SH-SY5Y (cell line): Measurements from ENCODE around the gene SGTB.

ENCODE experiments used
- GATA2 ChIP-seq: IDR thresholded peaks from 2 replicates; pipeline ENCODE4 v1.6.1; 2011; ENCODE audit warnings: mild to moderate bottlenecking, low read depth, low read length
- GATA3 ChIP-seq: IDR thresholded peaks from 2 replicates; pipeline ENCODE4 v1.6.1; 2011; ENCODE audit warnings: low read depth, mild to moderate bottlenecking, low read length, moderate library complexity

Gene SGTB

GRCh38 chr5:65647941-65648340, 74.0 kb downstream of the SGTB start:
- TF ChIP-seq GATA2 (no peak), GATA3 (no peak)

DNA sequence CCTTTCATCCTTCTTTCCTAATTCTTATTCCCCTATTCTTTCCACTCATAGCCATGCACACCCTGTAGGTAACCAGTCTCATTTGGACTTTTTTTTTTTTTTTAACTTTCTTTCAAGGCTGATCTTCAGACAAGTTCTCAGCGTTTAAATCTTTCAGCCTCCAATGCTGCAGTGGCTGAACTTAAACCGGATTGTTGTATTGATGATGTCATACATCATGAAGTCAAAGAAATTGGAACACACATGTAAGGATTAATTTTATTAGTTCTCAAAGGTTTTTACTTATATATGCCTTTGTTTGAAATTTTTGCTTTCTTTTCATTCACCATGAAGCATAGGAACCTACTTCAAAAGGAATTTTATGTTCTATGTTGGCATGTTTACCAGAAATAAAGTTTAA, 75.0 kb downstream of the SGTB start:
- TF ChIP-seq GATA3 (no peak), GATA2 (no peak)

DNA sequence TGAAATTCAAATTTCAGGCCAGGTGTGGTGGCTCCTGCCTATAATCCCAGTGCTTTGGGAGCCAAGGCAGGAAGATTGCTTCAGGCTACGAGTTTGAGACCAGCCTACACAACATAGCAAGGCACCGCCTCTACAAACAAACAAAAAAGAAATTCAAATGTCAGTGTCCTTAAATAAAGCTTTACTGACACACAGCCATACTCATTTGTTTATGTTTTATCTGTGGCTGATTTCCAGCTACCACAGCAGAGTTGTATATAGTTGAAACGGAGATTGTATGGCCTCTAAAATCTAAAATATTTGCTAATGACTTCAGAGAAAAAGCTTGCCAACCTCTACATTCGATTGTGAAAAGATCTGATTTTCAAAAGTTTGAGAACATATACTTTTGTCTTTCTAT, 81.7 kb downstream of the SGTB start:
- TF ChIP-seq GATA3 (no peak), GATA2 (no peak)

DNA sequence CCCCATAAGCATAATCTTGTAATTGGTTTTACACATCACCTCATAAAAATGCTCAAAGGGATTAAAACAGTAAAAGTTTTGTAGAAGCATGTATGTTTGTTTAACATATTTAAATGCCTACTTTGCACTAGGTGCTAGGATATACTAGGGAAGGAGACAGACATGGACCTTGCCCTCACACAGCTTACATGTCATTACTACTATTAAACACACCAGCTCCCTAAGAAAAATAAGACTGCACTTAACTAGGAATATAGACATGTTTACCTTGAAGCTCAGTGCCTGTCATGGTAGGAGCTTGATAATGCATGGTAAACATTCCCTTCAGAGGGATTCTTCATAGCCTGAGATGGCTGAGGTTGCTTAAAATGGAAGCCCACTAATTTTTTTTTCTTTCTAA, 90.9 kb downstream of the SGTB start:
- TF ChIP-seq GATA3 (no peak), GATA2 (no peak)

- TF ChIP-seq GATA3 (no peak), GATA2 (no peak)
Measured at GRCh38 chr5:65625743-65626142, 96.2 kb downstream of the SGTB start.

GRCh38 chr5:65624571-65625555, 97.0 kb downstream of the SGTB start, which contains the start of the genes SHLD3 and TRAPPC13:
TSS of gene SHLD3 (plus strand) at chr5:65625027. CDS start at chr5:65629588, 4,561 bp downstream.
TSS of gene TRAPPC13 (plus strand) at chr5:65625027. CDS start at chr5:65625061, 34 bp downstream.
- no peak for TF ChIP-seq GATA3

DNA sequence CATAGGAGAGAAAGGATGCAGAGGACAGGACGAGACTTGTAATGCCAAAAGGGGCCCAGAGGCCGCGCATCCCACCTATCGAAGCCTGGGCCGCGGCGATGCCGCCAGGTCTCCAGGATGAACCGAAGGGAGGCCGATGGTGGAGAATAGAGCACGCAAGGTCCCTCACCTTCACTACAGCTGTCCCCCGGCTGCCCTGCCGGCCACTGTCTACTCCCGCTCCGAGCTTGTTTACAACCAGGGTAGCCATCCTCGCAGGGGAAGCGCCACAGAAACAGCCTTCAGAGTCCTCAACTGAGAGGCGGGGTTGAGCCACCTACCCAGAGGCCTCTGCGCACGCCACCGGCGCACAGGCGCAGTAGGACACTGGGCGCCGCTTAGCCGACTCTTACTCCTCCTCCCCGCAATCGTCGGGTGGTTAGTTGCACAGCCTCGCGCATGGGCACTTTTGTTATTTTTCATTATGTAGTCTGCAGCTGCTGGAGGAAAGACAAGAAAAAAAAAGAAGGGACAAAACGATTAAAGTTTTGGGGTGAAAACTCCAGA, 97.8 kb downstream of the SGTB start, which contains the start of gene TRIM23:
TRIM23 (minus strand) TSS at position 309 of the 546 bp plus-strand sequence; CDS start at position 250, 59 bp downstream.
- TF ChIP-seq GATA2 (no peak), GATA3 (no peak)

GRCh38 chr5:65623482-65623881, 98.4 kb downstream of the SGTB start:
- TF ChIP-seq GATA3 (no peak), GATA2 (no peak)

GRCh38 chr5:65620021-65620420, 101.9 kb downstream of the SGTB start:
- TF ChIP-seq GATA2: no peak
- TF ChIP-seq GATA3: no peak
